K562 (cell line): Measurements from ENCODE around the gene CRABP2. TPM values are rescaled to one million over a fixed set of nuclear protein-coding genes. Genes with fewer than 3 reads are reported as not detected.

Experiments
- CEBPB ChIP-seq: fragments of 450-650 bp; IDR thresholded peaks from 2 replicates; pipeline ENCODE4 v1.6.1; 2016; ENCODE audit warnings: missing genetic modification characterization, missing compliant biosample characterization
- DPF2 ChIP-seq: fragments of 450-650 bp; IDR thresholded peaks from 2 replicates; pipeline ENCODE4 v1.6.1; 2016
- EGR1 ChIP-seq: fragments of 450-650 bp; conservative IDR thresholded peaks from 2 replicates; pipeline ENCODE4 v1.6.1; 2017; ENCODE audit warnings: mild to moderate bottlenecking
- FOXK1 ChIP-seq: sonication (generic); formaldehyde crosslinking; IDR thresholded peaks from 2 replicates; pipeline ENCODE4 v1.8.0; 2022; ENCODE audit warnings: missing genetic modification reagents, mild to moderate bottlenecking, borderline replicate concordance
- GABPB1 ChIP-seq: sonication (generic); formaldehyde crosslinking; IDR thresholded peaks from 2 replicates; pipeline ENCODE4 v1.8.0; 2022; ENCODE audit warnings: mild to moderate bottlenecking, missing genetic modification reagents
- MEF2D ChIP-seq: conservative IDR thresholded peaks from 2 replicates; pipeline ENCODE4 v1.6.1; 2016; ENCODE audit warnings: low read depth, missing genetic modification characterization, missing compliant biosample characterization
- NUFIP1 ChIP-seq: fragments of 450-650 bp; IDR thresholded peaks from 2 replicates; pipeline ENCODE4 v1.6.1; 2018; ENCODE audit not compliant: partially characterized antibody
- PPARD ChIP-seq: fragments of 250-450 bp; sonication (Bioruptor Pico); IDR thresholded peaks from 2 replicates; pipeline ENCODE4 v1.8.0; 2022; ENCODE audit warnings: inconsistent platforms, mild to moderate bottlenecking, moderate library complexity
- PYGO2 ChIP-seq: fragments of 450-650 bp; IDR thresholded peaks from 2 replicates; pipeline ENCODE4 v1.6.1; 2016; ENCODE audit warnings: mild to moderate bottlenecking, missing genetic modification characterization, moderate library complexity, missing compliant biosample characterization
- SNIP1 ChIP-seq: fragments of 450-650 bp; IDR thresholded peaks from 2 replicates; pipeline ENCODE4 v1.7.1; 2017; ENCODE audit warnings: low read depth, mild to moderate bottlenecking
- SPI1 ChIP-seq: IDR thresholded peaks from 2 replicates; pipeline ENCODE4 v1.6.1; 2011; ENCODE audit warnings: low read depth, low read length, control low read depth, borderline replicate concordance
- ZNF274 ChIP-seq: IDR thresholded peaks from 2 replicates; pipeline ENCODE4 v1.6.1; 2011; ENCODE audit warnings: low read depth, mild to moderate bottlenecking, low read length, moderate library complexity, borderline replicate concordance
- polyA plus RNA-seq, 8 experiments: library from polyadenylated mRNA; depleted of rRNA in 4 of 8; stranded (reverse) in 5 of 8; unstranded in 3 of 8; fragments of >200 nt; fragmentation: Nextera tagmentation in 2 of 8; fragmentation: Illumina TruSeq in 1 of 8; extraction: Ambion mirVana in 2 of 8; extraction: Trizol in 1 of 8; gene quantifications; 2 replicates each; pipeline versions ENCODE4 v1.2.1 to v1.2.3, GENCODE V29; 2011 to 2014; ENCODE audit warnings: inconsistent platforms in 1 of 8, missing spikeins in 1 of 8
- total RNA-seq, 7 experiments: library from RNA; depleted of rRNA in 6 of 7; stranded (reverse); fragments of >200 nt in 6 of 7; fragmentation: Illumina TruSeq in 2 of 7; extraction: Trizol in 2 of 7; gene quantifications; 2 replicates each; pipeline versions ENCODE4 v1.2.1 to v1.2.3, GENCODE V29; 2011 to 2021; ENCODE audit warnings: low replicate concordance in 1 of 7
- TF ChIP-seq, protein P1 (sequence below): sonication (generic); formaldehyde crosslinking; IDR thresholded peaks from 2 replicates; pipeline ENCODE4 v1.8.0; 2022; ENCODE audit warnings: mild to moderate bottlenecking, missing genetic modification reagents
- TF ChIP-seq, protein P2 (sequence below): sonication (generic); formaldehyde crosslinking; IDR thresholded peaks from 2 replicates; pipeline ENCODE4 v1.8.1; 2023; ENCODE audit warnings: missing genetic modification reagents, mild to moderate bottlenecking, borderline replicate concordance
- TF ChIP-seq, protein P3 (sequence below): fragments of 450-650 bp; conservative IDR thresholded peaks from 2 replicates; pipeline ENCODE4 v1.6.1; 2016; ENCODE audit warnings: missing genetic modification characterization, low read depth, mild to moderate bottlenecking, missing compliant biosample characterization, moderate library complexity
- TF ChIP-seq, protein P4 (sequence below): fragments of 450-650 bp; formaldehyde crosslinking; conservative IDR thresholded peaks from 2 replicates; pipeline ENCODE4 v1.4.0; 2022; ENCODE audit warnings: mild to moderate bottlenecking, missing genetic modification characterization

Gene CRABP2
- total and polyA plus RNA-seq, 9 of the 15 experiments (the other 6 are each of a cell fraction or from before 2014, with no cell fraction given): 0.30 to 2.5 (median 0.82) TPM

DNA sequence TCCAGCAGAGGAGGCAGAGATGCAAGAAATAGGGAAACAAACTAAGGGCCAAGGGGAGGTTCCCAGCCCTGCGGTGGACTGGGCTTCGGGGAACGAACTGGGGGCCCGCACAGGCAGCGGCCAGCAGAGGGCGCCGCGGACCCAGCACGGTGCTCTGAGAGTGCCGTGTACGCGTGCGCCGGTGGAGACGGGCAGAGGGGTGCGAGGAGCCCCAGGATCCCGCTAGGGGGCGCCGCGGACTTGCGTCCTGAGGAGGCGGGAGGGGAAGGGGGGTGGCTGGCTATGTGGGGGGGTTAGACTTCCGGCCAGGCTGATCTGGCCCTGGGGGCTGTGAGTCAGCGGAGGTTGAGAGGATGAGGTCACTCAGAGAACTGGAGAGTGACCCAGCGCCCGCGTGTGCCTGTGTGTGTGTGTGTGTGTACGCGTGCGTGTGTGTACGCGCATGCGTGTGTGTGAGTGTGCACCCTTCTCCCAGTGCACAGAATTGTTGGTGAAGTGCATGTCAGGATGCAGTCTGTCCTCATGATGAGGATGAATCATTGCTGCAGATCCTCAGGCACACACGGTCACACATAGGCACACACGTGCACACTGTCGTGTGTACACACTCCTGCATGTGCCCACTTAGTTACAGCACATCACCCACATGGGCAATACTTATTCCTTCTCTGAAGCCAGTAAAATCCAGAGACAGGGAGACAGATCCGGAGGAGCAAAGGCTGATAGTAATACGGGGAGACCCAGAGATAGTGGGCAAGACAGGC is 45.2 kb downstream of the CRABP2 start (continued):
- TF ChIP-seq MEF2D (no peak), CEBPB (tag) (no peak), GABPB1 (CRISPR knock-in tag) (peak; percentile 94), PPARD (CRISPR knock-in tag) (no peak), NUFIP1 (peak; percentile 2), EGR1 (peak; percentile 79), DPF2 (peak; percentile 92), ZNF274 (no peak), PYGO2 (tag) (no peak), SPI1 (no peak), SNIP1 (no peak), FOXK1 (CRISPR knock-in tag) (peak; percentile 83; the same call in 1 of the 2 replicates)
- TF ChIP-seq, protein P1, sequence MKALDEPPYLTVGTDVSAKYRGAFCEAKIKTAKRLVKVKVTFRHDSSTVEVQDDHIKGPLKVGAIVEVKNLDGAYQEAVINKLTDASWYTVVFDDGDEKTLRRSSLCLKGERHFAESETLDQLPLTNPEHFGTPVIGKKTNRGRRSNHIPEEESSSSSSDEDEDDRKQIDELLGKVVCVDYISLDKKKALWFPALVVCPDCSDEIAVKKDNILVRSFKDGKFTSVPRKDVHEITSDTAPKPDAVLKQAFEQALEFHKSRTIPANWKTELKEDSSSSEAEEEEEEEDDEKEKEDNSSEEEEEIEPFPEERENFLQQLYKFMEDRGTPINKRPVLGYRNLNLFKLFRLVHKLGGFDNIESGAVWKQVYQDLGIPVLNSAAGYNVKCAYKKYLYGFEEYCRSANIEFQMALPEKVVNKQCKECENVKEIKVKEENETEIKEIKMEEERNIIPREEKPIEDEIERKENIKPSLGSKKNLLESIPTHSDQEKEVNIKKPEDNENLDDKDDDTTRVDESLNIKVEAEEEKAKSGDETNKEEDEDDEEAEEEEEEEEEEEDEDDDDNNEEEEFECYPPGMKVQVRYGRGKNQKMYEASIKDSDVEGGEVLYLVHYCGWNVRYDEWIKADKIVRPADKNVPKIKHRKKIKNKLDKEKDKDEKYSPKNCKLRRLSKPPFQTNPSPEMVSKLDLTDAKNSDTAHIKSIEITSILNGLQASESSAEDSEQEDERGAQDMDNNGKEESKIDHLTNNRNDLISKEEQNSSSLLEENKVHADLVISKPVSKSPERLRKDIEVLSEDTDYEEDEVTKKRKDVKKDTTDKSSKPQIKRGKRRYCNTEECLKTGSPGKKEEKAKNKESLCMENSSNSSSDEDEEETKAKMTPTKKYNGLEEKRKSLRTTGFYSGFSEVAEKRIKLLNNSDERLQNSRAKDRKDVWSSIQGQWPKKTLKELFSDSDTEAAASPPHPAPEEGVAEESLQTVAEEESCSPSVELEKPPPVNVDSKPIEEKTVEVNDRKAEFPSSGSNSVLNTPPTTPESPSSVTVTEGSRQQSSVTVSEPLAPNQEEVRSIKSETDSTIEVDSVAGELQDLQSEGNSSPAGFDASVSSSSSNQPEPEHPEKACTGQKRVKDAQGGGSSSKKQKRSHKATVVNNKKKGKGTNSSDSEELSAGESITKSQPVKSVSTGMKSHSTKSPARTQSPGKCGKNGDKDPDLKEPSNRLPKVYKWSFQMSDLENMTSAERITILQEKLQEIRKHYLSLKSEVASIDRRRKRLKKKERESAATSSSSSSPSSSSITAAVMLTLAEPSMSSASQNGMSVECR (CRISPR knock-in tag): 0 out of 2 replicates have a peak, but pooled peaks have one; percentile 66
- TF ChIP-seq, protein P2, sequence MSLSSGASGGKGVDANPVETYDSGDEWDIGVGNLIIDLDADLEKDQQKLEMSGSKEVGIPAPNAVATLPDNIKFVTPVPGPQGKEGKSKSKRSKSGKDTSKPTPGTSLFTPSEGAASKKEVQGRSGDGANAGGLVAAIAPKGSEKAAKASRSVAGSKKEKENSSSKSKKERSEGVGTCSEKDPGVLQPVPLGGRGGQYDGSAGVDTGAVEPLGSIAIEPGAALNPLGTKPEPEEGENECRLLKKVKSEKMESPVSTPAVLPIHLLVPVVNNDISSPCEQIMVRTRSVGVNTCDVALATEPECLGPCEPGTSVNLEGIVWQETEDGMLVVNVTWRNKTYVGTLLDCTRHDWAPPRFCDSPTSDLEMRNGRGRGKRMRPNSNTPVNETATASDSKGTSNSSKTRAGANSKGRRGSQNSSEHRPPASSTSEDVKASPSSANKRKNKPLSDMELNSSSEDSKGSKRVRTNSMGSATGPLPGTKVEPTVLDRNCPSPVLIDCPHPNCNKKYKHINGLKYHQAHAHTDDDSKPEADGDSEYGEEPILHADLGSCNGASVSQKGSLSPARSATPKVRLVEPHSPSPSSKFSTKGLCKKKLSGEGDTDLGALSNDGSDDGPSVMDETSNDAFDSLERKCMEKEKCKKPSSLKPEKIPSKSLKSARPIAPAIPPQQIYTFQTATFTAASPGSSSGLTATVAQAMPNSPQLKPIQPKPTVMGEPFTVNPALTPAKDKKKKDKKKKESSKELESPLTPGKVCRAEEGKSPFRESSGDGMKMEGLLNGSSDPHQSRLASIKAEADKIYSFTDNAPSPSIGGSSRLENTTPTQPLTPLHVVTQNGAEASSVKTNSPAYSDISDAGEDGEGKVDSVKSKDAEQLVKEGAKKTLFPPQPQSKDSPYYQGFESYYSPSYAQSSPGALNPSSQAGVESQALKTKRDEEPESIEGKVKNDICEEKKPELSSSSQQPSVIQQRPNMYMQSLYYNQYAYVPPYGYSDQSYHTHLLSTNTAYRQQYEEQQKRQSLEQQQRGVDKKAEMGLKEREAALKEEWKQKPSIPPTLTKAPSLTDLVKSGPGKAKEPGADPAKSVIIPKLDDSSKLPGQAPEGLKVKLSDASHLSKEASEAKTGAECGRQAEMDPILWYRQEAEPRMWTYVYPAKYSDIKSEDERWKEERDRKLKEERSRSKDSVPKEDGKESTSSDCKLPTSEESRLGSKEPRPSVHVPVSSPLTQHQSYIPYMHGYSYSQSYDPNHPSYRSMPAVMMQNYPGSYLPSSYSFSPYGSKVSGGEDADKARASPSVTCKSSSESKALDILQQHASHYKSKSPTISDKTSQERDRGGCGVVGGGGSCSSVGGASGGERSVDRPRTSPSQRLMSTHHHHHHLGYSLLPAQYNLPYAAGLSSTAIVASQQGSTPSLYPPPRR (CRISPR knock-in tag): 0 out of 2 replicates have a peak, but pooled peaks have one; percentile 34
- TF ChIP-seq, protein P3, sequence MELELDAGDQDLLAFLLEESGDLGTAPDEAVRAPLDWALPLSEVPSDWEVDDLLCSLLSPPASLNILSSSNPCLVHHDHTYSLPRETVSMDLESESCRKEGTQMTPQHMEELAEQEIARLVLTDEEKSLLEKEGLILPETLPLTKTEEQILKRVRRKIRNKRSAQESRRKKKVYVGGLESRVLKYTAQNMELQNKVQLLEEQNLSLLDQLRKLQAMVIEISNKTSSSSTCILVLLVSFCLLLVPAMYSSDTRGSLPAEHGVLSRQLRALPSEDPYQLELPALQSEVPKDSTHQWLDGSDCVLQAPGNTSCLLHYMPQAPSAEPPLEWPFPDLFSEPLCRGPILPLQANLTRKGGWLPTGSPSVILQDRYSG (tag): peak; percentile 68; the same call in 1 of the 2 replicates
- TF ChIP-seq, protein P4, sequence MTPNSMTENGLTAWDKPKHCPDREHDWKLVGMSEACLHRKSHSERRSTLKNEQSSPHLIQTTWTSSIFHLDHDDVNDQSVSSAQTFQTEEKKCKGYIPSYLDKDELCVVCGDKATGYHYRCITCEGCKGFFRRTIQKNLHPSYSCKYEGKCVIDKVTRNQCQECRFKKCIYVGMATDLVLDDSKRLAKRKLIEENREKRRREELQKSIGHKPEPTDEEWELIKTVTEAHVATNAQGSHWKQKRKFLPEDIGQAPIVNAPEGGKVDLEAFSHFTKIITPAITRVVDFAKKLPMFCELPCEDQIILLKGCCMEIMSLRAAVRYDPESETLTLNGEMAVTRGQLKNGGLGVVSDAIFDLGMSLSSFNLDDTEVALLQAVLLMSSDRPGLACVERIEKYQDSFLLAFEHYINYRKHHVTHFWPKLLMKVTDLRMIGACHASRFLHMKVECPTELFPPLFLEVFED (CRISPR knock-in tag): peak; percentile 96
